Endometrial microvascular endothelial cells (primary cell): ENCODE measurements around the gene NOLC1. TPM values are rescaled to one million over a fixed set of nuclear protein-coding genes. Genes with fewer than 3 reads are reported as not detected.

Experiments used
- in situ Hi-C: cut with HindIII; loops from 2 replicates; pipeline ENCODE4 v1.10.0; 2017; ENCODE audit warnings: low sequenced_read_pairs, low pct_unique_long_range_greater_than_20kb; ENCODE audit errors: inconsistent ontology term
- total RNA-seq: library from RNA; depleted of rRNA; stranded (reverse); fragments of >200 nt; gene quantifications from one replicate; pipeline ENCODE4 v1.2.3, GENCODE V29; 2015; ENCODE audit errors: inconsistent ontology term

The NOLC1 gene
- 82.0 TPM for total RNA-seq

DNA sequence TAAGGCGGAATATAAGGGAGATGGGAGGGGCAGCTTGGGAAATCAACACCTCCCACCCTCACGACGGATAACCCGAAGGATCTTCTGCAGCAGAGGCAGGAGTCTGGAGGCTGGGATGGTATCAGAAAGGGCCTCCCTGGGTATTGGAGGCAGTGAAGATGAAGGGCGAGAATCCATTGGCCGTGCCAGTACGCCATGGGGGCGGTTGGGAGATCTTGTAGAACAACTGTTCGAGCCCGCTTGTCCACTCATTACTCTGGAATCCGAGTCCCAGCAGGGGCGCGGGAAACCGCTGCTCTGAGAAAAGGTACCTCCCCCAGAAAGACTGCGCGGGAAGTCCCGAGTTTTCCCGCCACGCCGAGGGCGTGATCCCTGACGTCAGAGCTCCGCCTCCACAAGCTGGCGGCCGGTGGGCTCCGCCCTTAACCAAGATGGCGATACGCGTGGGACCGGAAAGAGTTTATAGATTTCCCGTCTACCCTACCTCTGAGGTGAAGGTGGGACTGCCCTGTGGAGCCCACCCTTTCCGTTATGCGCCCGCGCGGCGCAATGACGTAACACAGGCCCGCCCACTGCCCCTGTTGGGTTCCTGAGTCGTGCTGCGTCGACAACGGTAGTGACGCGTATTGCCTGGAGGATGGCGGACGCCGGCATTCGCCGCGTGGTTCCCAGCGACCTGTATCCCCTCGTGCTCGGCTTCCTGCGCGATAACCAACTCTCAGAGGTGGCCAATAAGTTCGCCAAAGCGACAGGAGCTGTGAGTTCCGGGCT, at the start of gene NOLC1:
Gene NOLC1 (plus strand): TSS at position 616 of the 771 bp plus-strand sequence. CDS start 22 bp downstream, at position 638.
- in situ Hi-C loops, result no loop called here

GRCh38 chr10:102102421-102102820, 49.8 kb upstream of the NOLC1 start:
- in situ Hi-C loops, result no loop called here

DNA sequence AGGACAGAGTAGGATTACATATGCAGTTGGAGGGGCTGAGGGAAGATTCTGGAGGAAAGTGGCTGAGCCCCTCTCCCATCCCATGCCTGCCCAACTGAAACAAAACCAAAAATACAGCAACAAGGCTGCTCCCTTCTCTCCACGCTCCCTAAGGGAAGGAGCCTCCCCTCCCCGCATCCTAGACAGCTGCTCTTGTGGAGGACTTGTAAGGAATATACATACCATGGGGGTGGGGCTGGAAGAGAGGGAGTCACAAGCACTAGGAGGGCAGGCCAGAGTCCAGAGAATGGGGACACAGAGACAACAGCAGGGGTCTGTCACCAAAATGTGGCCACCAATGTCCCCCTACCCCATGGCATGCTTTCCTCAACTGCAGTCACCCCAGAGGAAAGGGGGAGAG, 45.2 kb upstream of the NOLC1 start:
- in situ Hi-C loops, result no loop called here

DNA sequence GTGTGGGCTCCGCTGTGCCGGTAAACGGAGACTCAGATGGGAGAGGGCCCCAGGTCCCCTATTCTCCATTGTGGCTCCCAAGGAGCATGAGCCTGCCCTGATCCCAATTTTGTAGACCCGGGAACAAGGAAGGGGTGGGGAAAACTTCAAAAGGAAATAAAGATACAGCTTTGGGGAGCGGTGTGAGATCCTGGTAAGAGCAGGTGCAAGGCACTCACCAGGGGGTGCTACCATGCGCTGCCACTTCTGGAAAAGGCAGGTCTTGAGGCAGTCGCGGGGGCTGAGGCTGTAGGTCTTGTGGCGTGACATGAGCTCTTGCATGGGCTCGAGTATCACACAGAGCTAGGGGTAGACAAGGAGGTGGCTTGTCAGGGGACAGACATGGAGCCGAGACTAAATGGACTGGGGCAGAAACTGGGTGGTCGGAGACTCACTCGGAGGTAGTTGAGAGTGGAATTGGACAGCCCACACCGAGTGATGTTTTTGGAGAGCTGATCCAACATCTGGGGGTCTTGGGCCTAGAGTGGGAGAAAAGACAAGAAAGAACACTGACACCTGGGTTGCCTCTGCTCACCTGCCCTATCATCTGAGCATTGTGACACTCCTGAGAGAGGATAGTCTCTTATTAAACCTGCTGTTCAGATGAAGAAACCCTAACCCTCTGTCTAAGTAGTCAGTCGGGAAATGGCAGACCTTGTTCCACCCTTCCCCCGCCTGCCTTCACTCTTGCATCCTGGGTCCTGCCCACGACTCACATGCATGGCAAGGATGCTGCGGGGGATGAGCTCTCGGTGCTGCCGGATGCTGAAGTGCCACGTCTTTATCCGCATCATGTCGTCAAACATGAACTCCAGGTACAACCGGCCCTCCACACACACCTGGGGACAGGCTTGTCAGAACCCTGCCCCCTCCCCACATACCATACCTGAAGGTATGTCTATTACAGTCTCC, 42.7 kb upstream of the NOLC1 start:
- in situ Hi-C loops, result no loop called here

- in situ Hi-C loops, result no loop called here
These were observed 40.9 kb upstream of the NOLC1 start for GRCh38 chr10:102111276-102111675.

DNA sequence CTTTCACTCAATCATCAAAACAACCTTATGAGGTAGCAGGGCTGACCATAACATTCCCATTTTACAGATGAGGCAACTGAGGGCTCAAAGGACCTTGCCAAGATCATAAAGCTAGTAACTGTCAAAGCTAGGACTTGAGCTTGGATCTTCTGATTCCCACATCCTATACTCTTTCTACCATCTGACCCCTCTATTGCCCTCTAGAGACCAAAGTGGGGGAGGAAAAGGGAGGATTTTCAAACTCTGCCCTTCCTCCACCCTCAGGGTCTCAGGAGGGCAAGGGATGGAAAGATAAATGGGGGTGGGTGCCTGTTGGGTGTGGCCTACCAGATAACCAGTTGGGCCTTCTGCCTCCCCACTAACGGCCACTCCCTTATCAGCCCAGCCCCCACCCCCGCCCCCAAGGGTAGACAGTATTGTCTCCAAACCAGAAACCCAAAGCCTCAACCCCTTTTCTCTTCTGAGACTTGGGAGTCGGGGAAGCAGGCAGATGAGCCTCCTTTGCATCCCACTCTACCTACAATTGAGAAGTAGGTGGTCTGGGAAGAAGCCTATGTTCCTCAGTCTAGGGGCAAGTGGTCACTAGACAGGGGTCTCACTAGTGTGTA, 39.9 kb upstream of the NOLC1 start:
- in situ Hi-C loops, result no loop called here

DNA sequence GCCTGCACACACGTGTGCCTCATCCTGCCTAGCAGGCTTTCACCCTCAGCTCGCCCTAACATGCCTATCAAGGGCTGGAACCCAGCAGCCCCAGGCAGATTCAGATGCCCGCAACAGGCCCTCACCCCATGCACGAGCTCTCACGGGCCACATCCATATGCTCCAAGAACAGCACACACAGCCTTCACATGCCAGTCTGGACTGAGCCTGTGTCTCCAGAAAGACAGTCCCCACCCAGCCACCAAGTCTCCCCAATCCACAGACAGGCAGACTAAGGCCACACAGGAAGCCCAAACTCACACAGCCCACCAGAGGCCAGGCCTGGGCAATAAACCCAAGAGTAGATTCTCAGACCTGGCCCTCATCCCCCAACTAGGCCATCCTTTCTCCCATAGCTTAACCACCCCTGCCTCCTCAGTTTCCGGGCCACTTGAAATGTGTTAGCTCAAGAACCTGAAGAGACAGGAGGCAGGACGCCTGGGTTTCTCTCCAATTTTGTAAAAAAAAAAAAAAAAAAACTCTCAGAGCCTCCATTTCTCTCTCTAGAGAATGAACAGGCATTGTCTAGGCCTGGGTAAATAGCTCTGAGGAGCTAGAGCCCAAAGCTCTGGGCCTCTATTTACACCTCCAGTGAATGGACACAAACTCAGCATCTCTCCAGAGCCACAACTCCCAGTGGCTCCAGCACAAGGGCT, 38.8 kb upstream of the NOLC1 start:
- in situ Hi-C loops, result no loop called here

- in situ Hi-C loops, result no loop called here
These were observed 38.0 kb upstream of the NOLC1 start for GRCh38 chr10:102113956-102114857.

DNA sequence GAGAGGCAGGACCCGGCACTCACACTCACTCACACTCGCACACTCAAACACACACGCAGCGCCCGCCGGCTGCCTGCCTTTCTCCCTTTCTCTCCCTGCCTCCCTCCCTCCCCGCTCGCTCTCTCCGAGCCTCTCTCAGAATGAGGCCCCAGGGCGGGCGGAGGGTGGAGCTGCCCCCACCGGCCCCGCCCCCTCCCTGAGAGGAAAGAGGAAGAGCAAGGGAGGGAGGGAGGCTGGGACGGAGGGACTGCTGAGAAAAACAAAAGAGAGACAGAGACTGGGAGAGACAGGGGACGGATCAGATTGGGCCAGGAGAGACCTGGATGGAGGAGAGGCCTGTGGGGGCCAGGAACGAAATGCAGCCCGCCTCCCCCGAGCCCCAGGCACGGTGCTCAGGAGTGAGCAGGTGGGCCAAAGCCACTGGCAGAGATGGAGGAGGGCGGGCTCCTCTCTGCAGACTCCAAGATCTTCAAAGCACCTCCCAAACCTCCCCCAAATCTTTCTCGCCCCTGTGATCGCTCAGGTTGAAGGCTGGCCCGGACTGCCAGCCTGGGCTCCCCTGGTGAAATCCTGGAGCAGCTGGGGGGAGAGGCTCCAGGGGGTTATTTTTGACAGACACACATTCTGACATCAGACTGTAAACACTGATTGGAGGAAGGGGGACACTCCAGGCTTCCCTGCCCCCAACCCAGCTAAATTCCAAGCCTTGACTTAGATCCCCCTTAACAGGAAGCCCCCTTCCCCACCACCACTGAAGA, 37.1 kb upstream of the NOLC1 start:
- in situ Hi-C loops, result no loop called here

DNA sequence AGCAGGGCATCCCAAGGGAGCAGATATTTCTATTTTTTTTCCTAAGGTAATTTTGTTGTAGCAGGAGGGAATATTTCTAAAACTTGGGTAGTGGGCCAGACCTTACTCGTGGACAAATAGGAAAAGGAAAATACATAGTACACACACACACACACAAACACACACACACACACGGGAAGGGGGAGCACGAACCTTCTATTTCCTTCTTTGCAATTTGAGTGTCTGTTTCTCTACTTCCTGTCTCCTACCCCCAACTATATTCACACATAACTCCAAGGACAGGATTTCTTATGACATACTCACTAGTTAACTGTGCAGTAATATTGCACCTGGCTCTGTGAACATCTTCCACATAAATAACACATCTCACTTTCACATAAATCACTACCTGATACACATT, 36.4 kb upstream of the NOLC1 start:
- in situ Hi-C loops, result no loop called here

DNA sequence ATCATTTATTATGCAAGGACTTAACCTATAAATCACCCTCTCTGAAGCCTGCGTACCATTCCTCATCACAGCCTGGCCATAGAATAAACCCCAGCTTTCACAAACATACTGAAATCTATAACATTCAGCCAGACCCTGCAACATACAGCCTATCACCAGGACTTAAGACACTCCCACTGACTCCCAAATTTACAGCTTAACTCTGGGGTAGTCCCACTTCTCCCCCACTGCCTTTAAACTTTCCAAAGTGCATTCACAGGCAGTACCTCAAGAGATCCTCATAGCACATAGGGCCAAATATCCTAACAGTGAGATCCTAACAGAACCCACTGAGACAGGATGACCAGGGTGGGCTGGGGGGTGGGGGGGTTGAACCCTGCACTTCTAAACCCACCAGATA, 35.5 kb upstream of the NOLC1 start:
- in situ Hi-C loops, result no loop called here

DNA sequence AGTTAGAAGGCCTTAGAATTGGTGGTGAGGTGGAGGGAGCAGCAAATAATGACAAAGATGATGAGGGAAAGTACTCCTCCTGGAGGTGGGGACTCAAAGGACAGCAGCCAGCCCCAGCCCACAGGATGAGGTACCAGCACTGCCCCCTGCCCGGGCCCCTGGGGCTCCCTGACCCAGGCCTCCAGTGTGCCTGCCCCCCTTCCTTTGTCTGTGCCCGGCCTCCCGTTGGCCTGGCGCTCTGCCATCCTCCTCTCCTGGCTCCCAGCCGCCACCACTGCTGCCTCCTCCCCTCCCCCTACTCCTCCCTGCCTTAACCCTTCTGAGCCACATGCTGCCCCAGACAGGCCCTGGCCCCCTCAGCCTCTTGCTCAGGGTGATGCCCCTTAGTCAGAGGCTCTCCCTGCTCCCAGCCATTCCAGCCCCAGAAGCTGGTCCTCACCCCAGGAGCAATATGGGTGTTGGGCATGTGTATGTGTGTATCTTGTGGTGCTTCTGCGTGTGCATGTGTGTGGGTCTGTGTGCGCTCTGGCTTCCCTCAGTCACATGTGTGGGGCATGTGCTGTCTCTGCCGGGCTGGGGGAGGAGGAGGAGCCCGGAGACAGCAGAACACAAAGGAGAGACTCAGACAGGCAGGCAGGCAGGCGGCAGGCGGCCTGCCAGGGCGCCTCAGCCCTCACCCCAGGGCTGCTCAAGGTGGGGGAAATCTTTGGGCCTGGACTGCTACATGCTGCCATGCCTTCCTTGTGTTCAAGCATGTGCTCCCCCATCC, 34.6 kb upstream of the NOLC1 start:
- in situ Hi-C loops, result no loop called here

DNA sequence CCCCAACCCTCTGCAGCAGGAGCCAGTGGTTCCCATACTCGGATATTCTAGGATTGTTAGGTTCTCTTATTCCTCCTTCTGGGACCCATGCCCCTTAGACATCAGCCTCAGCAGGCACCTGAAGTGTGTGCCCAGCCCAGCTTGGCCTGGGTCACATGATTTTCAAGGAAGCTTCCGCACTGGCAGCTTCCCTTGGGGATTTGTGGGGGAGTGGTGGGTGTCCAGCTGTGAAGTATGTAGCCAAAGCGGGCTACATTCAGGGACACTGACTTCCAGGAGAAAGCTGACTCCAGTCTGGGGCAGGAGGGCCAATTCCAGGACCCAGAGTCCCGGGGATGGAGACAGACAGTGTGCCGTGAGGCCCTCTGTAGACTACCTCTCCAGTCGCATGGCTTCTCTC, 33.3 kb upstream of the NOLC1 start:
- in situ Hi-C loops, result no loop called here

- in situ Hi-C loops, result no loop called here
These were observed 32.6 kb upstream of the NOLC1 start for GRCh38 chr10:102119417-102120141.

GRCh38 chr10:102120142-102120990, 31.8 kb upstream of the NOLC1 start, which contains the start of gene LDB1:
TSS of gene LDB1 (minus strand) at chr10:102120368. CDS start at chr10:102120110, 258 bp downstream.
- in situ Hi-C loops, result no loop called here
